WTC11 (cell line): ENCODE results near the gene SLIT3. TPM values are rescaled to one million over a fixed set of nuclear protein-coding genes. Genes with fewer than 3 reads are reported as not detected.

Source experiments
- ATAC-seq: fragments of 200-7000 bp; cut with Tn5 transposase; 2 replicates; pipeline ENCODE4 v1.10.0; 2021; ENCODE audit warnings: mild to moderate bottlenecking, moderate library complexity
- CTCF ChIA-PET: fragments of 300-600 bp; sonication (Branson Sonifier 250); formaldehyde crosslinking; loops from one replicate; lab custom pipeline; 2021; ENCODE audit warnings: antibody characterized with exemption; lab: Charles Lee
- POLR2A ChIA-PET: fragments of 350-600 bp; sonication (Branson Sonifier 250); formaldehyde crosslinking; loops from one replicate; lab custom pipeline; 2021; ENCODE audit warnings: antibody characterized with exemption; lab: Charles Lee
- DNase-seq: peaks from one replicate; pipeline ENCODE4 v3.0.0; 2021; ENCODE audit warnings: low spot score
- H3K27ac Mint-ChIP-seq: 2 replicates; pipeline ENCODE4 v1.8.0; 2021; ENCODE audit warnings: mixed read lengths
- H3K27me3 Mint-ChIP-seq: 2 replicates; pipeline ENCODE4 v1.8.0; 2021; ENCODE audit warnings: low read depth, mild to moderate bottlenecking, moderate library complexity, mixed read lengths
- H3K36me3 Mint-ChIP-seq: 2 replicates; pipeline ENCODE4 v1.8.0; 2021; ENCODE audit warnings: mixed read lengths
- H3K4me1 Mint-ChIP-seq: 2 replicates; pipeline ENCODE4 v1.8.0; 2022; ENCODE audit warnings: mixed read lengths
- H3K4me3 Mint-ChIP-seq: 2 replicates; pipeline ENCODE4 v1.8.0; 2021; ENCODE audit warnings: mild to moderate bottlenecking, moderate library complexity, mixed read lengths
- H3K9me3 Mint-ChIP-seq: 2 replicates; pipeline ENCODE4 v1.8.0; 2021; ENCODE audit warnings: mixed read lengths
- AR ChIP-seq: fragments of 250-450 bp; sonication (Bioruptor Pico); IDR thresholded peaks from 2 replicates; pipeline ENCODE4 v1.9.0; 2021; ENCODE audit warnings: mild to moderate bottlenecking
- ATF6 ChIP-seq: sonication (generic); formaldehyde crosslinking; IDR thresholded peaks from 2 replicates; pipeline ENCODE4 v1.8.1; 2023; ENCODE audit warnings: mild to moderate bottlenecking, missing genetic modification reagents
- CREB1 ChIP-seq: sonication (generic); formaldehyde crosslinking; IDR thresholded peaks from 2 replicates; pipeline ENCODE4 v1.8.0; 2023; ENCODE audit warnings: mild to moderate bottlenecking, missing genetic modification reagents
- FOXK1 ChIP-seq: sonication (generic); formaldehyde crosslinking; IDR thresholded peaks from 2 replicates; pipeline ENCODE4 v1.8.0; 2022; ENCODE audit warnings: mild to moderate bottlenecking, moderate library complexity, missing genetic modification reagents
- GTF2I ChIP-seq: fragments of 250-450 bp; sonication (Bioruptor Pico); conservative IDR thresholded peaks from 2 replicates; pipeline ENCODE4 v1.4.0; 2021; ENCODE audit warnings: mild to moderate bottlenecking
- JUN ChIP-seq: sonication (generic); formaldehyde crosslinking; IDR thresholded peaks from 2 replicates; pipeline ENCODE4 v1.8.0; 2023; ENCODE audit warnings: mild to moderate bottlenecking, missing genetic modification reagents
- KAT7 ChIP-seq: sonication (generic); formaldehyde crosslinking; IDR thresholded peaks from 2 replicates; pipeline ENCODE4 v1.8.1; 2023; ENCODE audit warnings: missing genetic modification reagents, mild to moderate bottlenecking, borderline replicate concordance
- NFE2L1 ChIP-seq: sonication (generic); formaldehyde crosslinking; IDR thresholded peaks from 2 replicates; pipeline ENCODE4 v1.8.1; 2023; ENCODE audit warnings: missing genetic modification reagents
- NR1H2 ChIP-seq: sonication (generic); formaldehyde crosslinking; IDR thresholded peaks from 2 replicates; pipeline ENCODE4 v1.9.0; 2021; ENCODE audit warnings: mild to moderate bottlenecking, moderate library complexity, missing genetic modification reagents
- RELA ChIP-seq: sonication (generic); formaldehyde crosslinking; IDR thresholded peaks from 2 replicates; pipeline ENCODE4 v1.8.1; 2022; ENCODE audit warnings: missing genetic modification reagents, mild to moderate bottlenecking, borderline replicate concordance
- SP1 ChIP-seq: sonication (generic); formaldehyde crosslinking; conservative IDR thresholded peaks from 2 replicates; pipeline ENCODE4 v1.8.1; 2022; ENCODE audit warnings: missing genetic modification reagents
- TCF7 ChIP-seq: sonication (generic); formaldehyde crosslinking; IDR thresholded peaks from 2 replicates; pipeline ENCODE4 v1.8.0; 2022; ENCODE audit warnings: mild to moderate bottlenecking, low read depth, missing genetic modification reagents, moderate library complexity
- TEAD4 ChIP-seq: sonication (generic); formaldehyde crosslinking; IDR thresholded peaks from 2 replicates; pipeline ENCODE4 v1.8.0; 2022; ENCODE audit warnings: mild to moderate bottlenecking, missing genetic modification reagents
- USF1 ChIP-seq: sonication (generic); formaldehyde crosslinking; IDR thresholded peaks from 2 replicates; pipeline ENCODE4 v1.8.0; 2022; ENCODE audit warnings: mild to moderate bottlenecking, missing genetic modification reagents
- USF2 ChIP-seq: sonication (generic); formaldehyde crosslinking; IDR thresholded peaks from 2 replicates; pipeline ENCODE4 v1.8.1; 2023; ENCODE audit warnings: mild to moderate bottlenecking, missing genetic modification reagents, moderate library complexity
- ZNF121 ChIP-seq: sonication (generic); formaldehyde crosslinking; IDR thresholded peaks from 2 replicates; pipeline ENCODE4 v1.8.0; 2023; ENCODE audit warnings: missing genetic modification reagents
- ZNF219 ChIP-seq: sonication (generic); formaldehyde crosslinking; IDR thresholded peaks from 2 replicates; pipeline ENCODE4 v1.8.0; 2023; ENCODE audit warnings: missing genetic modification reagents, mild to moderate bottlenecking, borderline replicate concordance
- ZNF396 ChIP-seq: fragments of 250-450 bp; sonication (Bioruptor Pico); IDR thresholded peaks from 2 replicates; pipeline ENCODE4 v1.8.0; 2021; ENCODE audit warnings: mild to moderate bottlenecking, moderate library complexity, borderline replicate concordance
- total RNA-seq: library from RNA; stranded (reverse); gene quantifications from 3 replicates; pipeline ENCODE4 v1.2.3, GENCODE V29; 2021
- TF ChIP-seq, protein P1 (sequence below): fragments of 200-600 bp; IDR thresholded peaks from 2 replicates; pipeline ENCODE4 v1.8.0; 2022; ENCODE audit warnings: antibody characterized with exemption
- TF ChIP-seq, protein P2 (sequence below): sonication (generic); formaldehyde crosslinking; IDR thresholded peaks from 2 replicates; pipeline ENCODE4 v1.8.1; 2022; ENCODE audit warnings: low read depth, missing genetic modification reagents, borderline replicate concordance
- TF ChIP-seq, protein P3 (sequence below): fragments of 250-450 bp; sonication (Bioruptor Pico); IDR thresholded peaks from 2 replicates; pipeline ENCODE4 v1.9.0; 2021; ENCODE audit warnings: mild to moderate bottlenecking

SLIT3 gene
- total RNA-seq, 1 experiment from 2014 or later, result 1.9 TPM

- TF ChIP-seq RELA (CRISPR knock-in tag), result no peak
- TF ChIP-seq FOXK1 (CRISPR knock-in tag), result no peak
- TF ChIP-seq ZNF219, result no peak
- TF ChIP-seq, protein P1, sequence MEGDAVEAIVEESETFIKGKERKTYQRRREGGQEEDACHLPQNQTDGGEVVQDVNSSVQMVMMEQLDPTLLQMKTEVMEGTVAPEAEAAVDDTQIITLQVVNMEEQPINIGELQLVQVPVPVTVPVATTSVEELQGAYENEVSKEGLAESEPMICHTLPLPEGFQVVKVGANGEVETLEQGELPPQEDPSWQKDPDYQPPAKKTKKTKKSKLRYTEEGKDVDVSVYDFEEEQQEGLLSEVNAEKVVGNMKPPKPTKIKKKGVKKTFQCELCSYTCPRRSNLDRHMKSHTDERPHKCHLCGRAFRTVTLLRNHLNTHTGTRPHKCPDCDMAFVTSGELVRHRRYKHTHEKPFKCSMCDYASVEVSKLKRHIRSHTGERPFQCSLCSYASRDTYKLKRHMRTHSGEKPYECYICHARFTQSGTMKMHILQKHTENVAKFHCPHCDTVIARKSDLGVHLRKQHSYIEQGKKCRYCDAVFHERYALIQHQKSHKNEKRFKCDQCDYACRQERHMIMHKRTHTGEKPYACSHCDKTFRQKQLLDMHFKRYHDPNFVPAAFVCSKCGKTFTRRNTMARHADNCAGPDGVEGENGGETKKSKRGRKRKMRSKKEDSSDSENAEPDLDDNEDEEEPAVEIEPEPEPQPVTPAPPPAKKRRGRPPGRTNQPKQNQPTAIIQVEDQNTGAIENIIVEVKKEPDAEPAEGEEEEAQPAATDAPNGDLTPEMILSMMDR, result no peak
- no peak for TF ChIP-seq NFE2L1 (CRISPR knock-in tag)
- TF ChIP-seq, all 79 proteins: peak for 0
Observed at GRCh38 chr5:168859471-168859870, 441.5 kb downstream of the SLIT3 start (continued).

GRCh38 chr5:168858994-168859393 lies 441.9 kb downstream of the SLIT3 start:
- TF ChIP-seq RELA (CRISPR knock-in tag) (no peak), USF2 (no peak), TEAD4 (CRISPR knock-in tag) (no peak), JUN (CRISPR knock-in tag) (no peak), SP1 (CRISPR knock-in tag) (no peak), NFE2L1 (CRISPR knock-in tag) (no peak), NR1H2 (CRISPR knock-in tag) (no peak), KAT7 (CRISPR knock-in tag) (no peak), FOXK1 (CRISPR knock-in tag) (no peak), ZNF121 (CRISPR knock-in tag) (no peak), USF1 (CRISPR knock-in tag) (no peak)
- no peaks in the 10 kb centered on the region for H3K9me3 Mint-ChIP-seq
- ATAC-seq, result no peak
- POLR2A ChIA-PET, result no interaction called here
- no peak overlapping the region for H3K4me3 Mint-ChIP-seq
- no peak overlapping the region for H3K27ac Mint-ChIP-seq
- H3K4me1 Mint-ChIP-seq, result no peaks in the 10 kb centered on the region
- H3K27me3 Mint-ChIP-seq, result no peaks in the 10 kb centered on the region
- CTCF ChIA-PET, result interaction anchor here (1.5 kb wide), 1 partner anchor 23 kb away, joined by 3 read pairs; no protein-coding TSS in a partner anchor
- no peaks in the 10 kb centered on the region for H3K36me3 Mint-ChIP-seq
- DNase-seq, result no peak

GRCh38 chr5:168858371-168858770 lies 442.6 kb downstream of the SLIT3 start:
- CTCF ChIA-PET, result interaction anchor here (1.5 kb wide), 1 partner anchor 24 kb away, joined by 3 read pairs; no protein-coding TSS in a partner anchor
- POLR2A ChIA-PET, result no interaction called here
- H3K27ac Mint-ChIP-seq, result no peak overlapping the region
- TF ChIP-seq CREB1 (CRISPR knock-in tag), result no peak
- TF ChIP-seq ZNF396 (CRISPR knock-in tag), result no peak
- no peak for TF ChIP-seq TCF7
- TF ChIP-seq, protein P2, sequence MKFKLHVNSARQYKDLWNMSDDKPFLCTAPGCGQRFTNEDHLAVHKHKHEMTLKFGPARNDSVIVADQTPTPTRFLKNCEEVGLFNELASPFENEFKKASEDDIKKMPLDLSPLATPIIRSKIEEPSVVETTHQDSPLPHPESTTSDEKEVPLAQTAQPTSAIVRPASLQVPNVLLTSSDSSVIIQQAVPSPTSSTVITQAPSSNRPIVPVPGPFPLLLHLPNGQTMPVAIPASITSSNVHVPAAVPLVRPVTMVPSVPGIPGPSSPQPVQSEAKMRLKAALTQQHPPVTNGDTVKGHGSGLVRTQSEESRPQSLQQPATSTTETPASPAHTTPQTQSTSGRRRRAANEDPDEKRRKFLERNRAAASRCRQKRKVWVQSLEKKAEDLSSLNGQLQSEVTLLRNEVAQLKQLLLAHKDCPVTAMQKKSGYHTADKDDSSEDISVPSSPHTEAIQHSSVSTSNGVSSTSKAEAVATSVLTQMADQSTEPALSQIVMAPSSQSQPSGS, result no peak
- TF ChIP-seq GTF2I (CRISPR knock-in tag), result no peak
- no peak for TF ChIP-seq ATF6 (CRISPR knock-in tag)
- no peak for TF ChIP-seq AR (CRISPR knock-in tag)
- no peak for TF ChIP-seq ZNF219
- TF ChIP-seq, protein P3, sequence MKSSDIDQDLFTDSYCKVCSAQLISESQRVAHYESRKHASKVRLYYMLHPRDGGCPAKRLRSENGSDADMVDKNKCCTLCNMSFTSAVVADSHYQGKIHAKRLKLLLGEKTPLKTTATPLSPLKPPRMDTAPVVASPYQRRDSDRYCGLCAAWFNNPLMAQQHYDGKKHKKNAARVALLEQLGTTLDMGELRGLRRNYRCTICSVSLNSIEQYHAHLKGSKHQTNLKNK (CRISPR knock-in tag), result no peak

More at GRCh38 chr5:168858371-168858770, 442.6 kb downstream of the SLIT3 start:
- Mint-ChIP-seq H3K4me1 (no peaks in the 10 kb centered on the region), H3K27me3 (no peaks in the 10 kb centered on the region), H3K4me3 (no peak overlapping the region), H3K9me3 (no peaks in the 10 kb centered on the region), H3K36me3 (no peaks in the 10 kb centered on the region)
- ATAC-seq (no peak), DNase-seq (no peak)
